Smooth muscle cell (in vitro differentiated cells): ENCODE results near the gene SORCS2. TPM values are rescaled to one million over a fixed set of nuclear protein-coding genes. Genes with fewer than 3 reads are reported as not detected.

Experiments used
- DNase-seq: peaks from one replicate; lab custom pipeline; 2025; ENCODE audit not compliant: unreplicated experiment; lab: John Stamatoyannopoulos, UW
- H2AFZ ChIP-seq: fragments of 200-600 bp; sonication (generic); 2 replicates; pipeline ENCODE4 v1.6.0; 2016; ENCODE audit warnings: antibody characterized with exemption, low read depth, mild to moderate bottlenecking
- H3F3A ChIP-seq: fragments of 200-600 bp; sonication (generic); 2 replicates; pipeline ENCODE4 v1.6.0; 2017; ENCODE audit warnings: antibody characterized with exemption, low read depth
- H3K27ac ChIP-seq: fragments of 200-600 bp; sonication (generic); 2 replicates; pipeline ENCODE4 v1.5.1; 2016; ENCODE audit warnings: low read depth, mild to moderate bottlenecking
- H3K27me3 ChIP-seq: fragments of 200-600 bp; sonication (generic); 2 replicates; pipeline ENCODE4 v1.6.1; 2016; ENCODE audit warnings: low read depth, mild to moderate bottlenecking
- H3K36me3 ChIP-seq: fragments of 200-600 bp; sonication (generic); 2 replicates; pipeline ENCODE4 v1.5.1; 2016; ENCODE audit warnings: low read depth
- H3K4me1 ChIP-seq: fragments of 200-600 bp; sonication (generic); 2 replicates; pipeline ENCODE4 v1.5.1; 2016; ENCODE audit warnings: low read depth
- H3K4me2 ChIP-seq: fragments of 200-600 bp; sonication (generic); 2 replicates; pipeline ENCODE4 v1.6.0; 2016; ENCODE audit warnings: mild to moderate bottlenecking
- H3K4me3 ChIP-seq: fragments of 200-600 bp; sonication (generic); 2 replicates; pipeline ENCODE4 v1.5.1; 2016; ENCODE audit warnings: mild to moderate bottlenecking
- H3K79me2 ChIP-seq: fragments of 200-600 bp; sonication (generic); 2 replicates; pipeline ENCODE4 v1.6.0; 2016; ENCODE audit warnings: low read depth, mild to moderate bottlenecking
- H3K9ac ChIP-seq: fragments of 200-600 bp; sonication (generic); 2 replicates; pipeline ENCODE4 v1.6.0; 2016; ENCODE audit warnings: low read depth
- H3K9me3 ChIP-seq: fragments of 200-600 bp; sonication (generic); replicated peaks from 2 replicates; pipeline ENCODE4 v1.5.1; 2016; ENCODE audit warnings: low read depth
- H4K20me1 ChIP-seq: fragments of 200-600 bp; sonication (generic); 2 replicates; pipeline ENCODE4 v1.6.0; 2016; ENCODE audit warnings: low read depth
- CTCF ChIP-seq: fragments of 200-600 bp; sonication (generic); IDR thresholded peaks from 2 replicates; pipeline ENCODE4 v1.5.1; 2017; ENCODE audit warnings: borderline replicate concordance, mild to moderate bottlenecking, antibody characterized with exemption; ENCODE audit not compliant: insufficient read depth, poor library complexity, severe bottlenecking
- WGBS: methylation state at CpG from one replicate; pipeline ENCODE4 v1.1.7; 2016; ENCODE audit warnings: low lambda C conversion rate; 5-methylcytosine and 5-hydroxymethylcytosine counted together
- polyA plus RNA-seq: library from polyadenylated mRNA; unstranded; fragments of >200 nt; fragmentation: Nextera tagmentation; extraction: Ambion mirVana; gene quantifications from 2 replicates; pipeline ENCODE4 v1.2.1, GENCODE V29; 2016
- total RNA-seq: library from RNA; depleted of rRNA; stranded (reverse); fragments of >200 nt; gene quantifications from 2 replicates; pipeline ENCODE4 v1.2.3, GENCODE V29; 2014

SORCS2 gene
- total and polyA plus RNA-seq, 2 experiments from 2014 or later, result 5.2 to 9.3 TPM

- Histone ChIP-seq H2AFZ (no peak overlapping the region), H3K79me2 (no peaks in the 10 kb centered on the region), H3F3A (no peaks in the 10 kb centered on the region), H3K9me3 (no peaks in the 10 kb centered on the region), H3K9ac (no peak overlapping the region), H3K4me2 (no peak overlapping the region), H3K27ac (no peak overlapping the region), H4K20me1 (no peaks in the 10 kb centered on the region), H3K4me1 (no peaks in the 10 kb centered on the region), H3K4me3 (no peak overlapping the region), H3K27me3 (no peaks in the 10 kb centered on the region), H3K36me3 (no peaks in the 10 kb centered on the region)
- WGBS, result 96% methylated on average over 4 of the region's 4 CpGs
- DNase-seq, result no peak
- no peak for TF ChIP-seq CTCF
These were observed 373.1 kb downstream of the SORCS2 start for GRCh38 chr4:7565483-7565882.

- no peak overlapping the region for H3K4me2 ChIP-seq
- no peaks in the 10 kb centered on the region for H3K27me3 ChIP-seq
- H3K79me2 ChIP-seq, result no peaks in the 10 kb centered on the region
- no peak overlapping the region for H3K9ac ChIP-seq
- H3K36me3 ChIP-seq, result no peaks in the 10 kb centered on the region
- H3K27ac ChIP-seq, result no peak overlapping the region
- TF ChIP-seq CTCF, result no peak
- no peak for DNase-seq
- H3K4me3 ChIP-seq, result no peak overlapping the region
- H3F3A ChIP-seq, result no peaks in the 10 kb centered on the region
- no peaks in the 10 kb centered on the region for H3K9me3 ChIP-seq
- H4K20me1 ChIP-seq, result no peaks in the 10 kb centered on the region
- peaks cover 6% of the 10 kb centered on the region for H3K4me1 ChIP-seq
- no peak overlapping the region for H2AFZ ChIP-seq
- WGBS, result 88% methylated on average over 20 of the region's 25 CpGs
These were observed 377.8 kb downstream of the SORCS2 start for GRCh38 chr4:7569810-7570783.

GRCh38 chr4:7571001-7571400 lies 378.7 kb downstream of the SORCS2 start:
- Histone ChIP-seq H3K36me3 (no peaks in the 10 kb centered on the region), H2AFZ (no peak overlapping the region), H3K79me2 (no peaks in the 10 kb centered on the region), H3K9ac (no peak overlapping the region), H3K4me3 (no peak overlapping the region), H3K27ac (no peak overlapping the region), H3K4me2 (no peak overlapping the region), H3K27me3 (no peaks in the 10 kb centered on the region), H3K9me3 (no peaks in the 10 kb centered on the region), H3F3A (no peaks in the 10 kb centered on the region), H3K4me1 (peaks cover 6% of the 10 kb centered on the region), H4K20me1 (no peaks in the 10 kb centered on the region)
- TF ChIP-seq CTCF, result no peak
- WGBS, result 94% methylated on average over 6 of the region's 6 CpGs
- DNase-seq, result no peak
